GM12872 (cell line): Measurements from ENCODE around the gene PNPLA2.

Source experiments
- TF ChIP-seq, protein P1 (sequence below): IDR thresholded peaks from 3 replicates; pipeline ENCODE4 v1.5.1; 2011; ENCODE audit warnings: low read depth, mild to moderate bottlenecking, low read length, moderate library complexity; ENCODE audit not compliant: insufficient read depth

PNPLA2 gene

DNA sequence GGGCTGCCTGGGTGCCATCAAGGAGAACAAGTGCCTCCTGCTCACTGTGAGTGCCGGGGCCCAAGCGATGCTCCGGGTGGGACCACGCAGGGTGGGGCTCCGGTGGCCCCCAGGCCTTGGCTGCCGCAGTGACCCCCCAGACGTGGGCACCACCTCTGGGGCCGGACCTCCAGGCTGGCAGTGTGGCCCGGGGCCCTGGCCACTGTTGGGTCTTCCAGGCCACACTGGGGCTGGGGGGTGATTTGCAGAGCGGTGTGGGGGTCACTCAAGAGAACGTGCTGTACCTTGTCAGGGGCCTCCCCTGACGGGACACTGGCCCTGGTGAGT, 43.9 kb downstream of the PNPLA2 start:
- TF ChIP-seq, protein P1, sequence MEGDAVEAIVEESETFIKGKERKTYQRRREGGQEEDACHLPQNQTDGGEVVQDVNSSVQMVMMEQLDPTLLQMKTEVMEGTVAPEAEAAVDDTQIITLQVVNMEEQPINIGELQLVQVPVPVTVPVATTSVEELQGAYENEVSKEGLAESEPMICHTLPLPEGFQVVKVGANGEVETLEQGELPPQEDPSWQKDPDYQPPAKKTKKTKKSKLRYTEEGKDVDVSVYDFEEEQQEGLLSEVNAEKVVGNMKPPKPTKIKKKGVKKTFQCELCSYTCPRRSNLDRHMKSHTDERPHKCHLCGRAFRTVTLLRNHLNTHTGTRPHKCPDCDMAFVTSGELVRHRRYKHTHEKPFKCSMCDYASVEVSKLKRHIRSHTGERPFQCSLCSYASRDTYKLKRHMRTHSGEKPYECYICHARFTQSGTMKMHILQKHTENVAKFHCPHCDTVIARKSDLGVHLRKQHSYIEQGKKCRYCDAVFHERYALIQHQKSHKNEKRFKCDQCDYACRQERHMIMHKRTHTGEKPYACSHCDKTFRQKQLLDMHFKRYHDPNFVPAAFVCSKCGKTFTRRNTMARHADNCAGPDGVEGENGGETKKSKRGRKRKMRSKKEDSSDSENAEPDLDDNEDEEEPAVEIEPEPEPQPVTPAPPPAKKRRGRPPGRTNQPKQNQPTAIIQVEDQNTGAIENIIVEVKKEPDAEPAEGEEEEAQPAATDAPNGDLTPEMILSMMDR = no peak

- TF ChIP-seq, protein P1 = no peak
Observed at GRCh38 chr11:863023-863909, 44.6 kb downstream of the PNPLA2 start.

GRCh38 chr11:863910-864827, 45.5 kb downstream of the PNPLA2 start:
- TF ChIP-seq, protein P1 = no peak

GRCh38 chr11:864898-865297, 46.2 kb downstream of the PNPLA2 start:
- TF ChIP-seq, protein P1 = no peak

DNA sequence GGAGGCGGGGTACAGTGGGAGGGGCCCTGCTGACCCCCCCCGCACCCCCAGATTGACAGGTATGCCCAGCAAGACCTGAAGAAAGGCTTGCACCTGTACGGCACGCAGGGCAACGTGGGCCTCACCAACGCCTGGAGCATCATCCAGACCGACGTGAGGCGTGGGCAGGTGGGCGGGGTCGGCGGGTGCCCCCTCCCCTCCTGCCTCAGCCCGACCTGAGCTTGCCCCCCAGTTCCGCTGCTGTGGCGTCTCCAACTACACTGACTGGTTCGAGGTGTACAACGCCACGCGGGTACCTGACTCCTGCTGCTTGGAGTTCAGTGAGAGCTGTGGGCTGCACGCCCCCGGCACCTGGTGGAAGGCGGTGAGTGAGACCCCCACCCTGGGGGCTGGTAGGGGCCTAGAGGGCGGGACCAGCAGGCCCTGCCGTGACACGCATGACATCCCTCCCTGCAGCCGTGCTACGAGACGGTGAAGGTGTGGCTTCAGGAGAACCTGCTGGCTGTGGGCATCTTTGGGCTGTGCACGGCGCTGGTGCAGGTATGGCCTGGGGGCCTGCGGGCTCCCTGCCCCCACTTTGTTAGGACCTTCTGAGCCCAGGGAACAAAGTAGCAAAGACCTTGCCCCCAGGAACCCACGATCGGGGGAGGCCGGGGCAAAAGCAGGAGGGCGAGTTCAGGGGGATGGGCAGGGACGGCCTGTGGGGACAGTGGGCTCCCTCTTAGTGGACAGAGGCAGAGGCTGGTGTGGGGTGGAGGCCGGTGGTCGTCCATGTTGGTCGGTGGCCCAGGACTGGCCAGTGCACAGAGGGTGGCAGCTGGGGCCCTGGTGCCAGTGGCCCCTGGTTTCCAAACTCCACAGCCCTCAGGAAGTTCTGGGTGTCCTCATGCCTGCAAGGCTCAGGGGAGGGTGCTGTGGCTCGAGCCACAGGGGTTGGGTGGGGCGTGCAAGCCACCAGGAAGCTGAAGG, 47.0 kb downstream of the PNPLA2 start:
- TF ChIP-seq, protein P1 = no peak

DNA sequence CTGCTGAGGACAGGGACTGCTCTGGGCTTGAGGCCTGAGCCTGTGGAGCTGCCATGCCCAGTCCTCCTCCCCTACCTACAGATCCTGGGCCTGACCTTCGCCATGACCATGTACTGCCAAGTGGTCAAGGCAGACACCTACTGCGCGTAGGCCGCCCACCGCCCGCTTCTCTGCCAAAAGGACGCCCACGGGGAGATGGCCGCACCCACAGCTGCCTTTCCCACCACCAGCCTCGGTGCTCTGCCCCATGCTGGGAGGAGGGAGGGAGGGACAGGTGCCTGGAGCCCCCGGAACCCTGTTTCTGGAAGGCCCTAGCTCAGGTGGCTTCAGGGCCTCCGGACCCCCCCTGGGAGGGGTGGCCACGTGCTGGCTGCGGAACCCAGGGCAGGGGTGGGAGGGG, 47.8 kb downstream of the PNPLA2 start:
- TF ChIP-seq, protein P1 = no peak
